ENCODE measurements around the gene OXTR. TPM values are rescaled to one million over a fixed set of nuclear protein-coding genes. Genes with fewer than 3 reads are reported as not detected.
"Not testable (repeated sequence)": the region's sequence is repeated elsewhere in the genome, so short reads cannot be mapped to it uniquely, and the experiment has no call there.

The OXTR gene
- total RNA-seq, 2 experiments from 2014 or later: 1.1 to 2.0 TPM

DNA sequence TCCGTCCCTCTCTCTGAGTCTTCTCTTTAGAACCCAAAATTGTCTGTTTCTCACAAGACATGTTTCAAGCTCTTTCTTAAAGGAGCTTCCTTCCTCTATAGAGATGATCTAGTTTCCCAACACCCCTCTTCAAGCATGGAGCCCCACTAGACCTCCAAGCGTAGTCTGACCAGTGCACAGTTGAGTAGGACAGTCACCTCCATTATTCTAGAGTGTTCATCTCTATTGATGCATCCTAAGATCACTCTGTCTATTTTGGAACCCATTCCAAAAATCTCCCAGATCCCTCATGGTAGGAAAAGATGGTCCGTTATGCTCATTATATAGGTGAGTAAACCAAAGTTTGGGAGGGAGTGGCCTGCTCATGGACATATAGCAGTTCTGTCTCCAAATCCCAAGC lies 39.9 kb downstream of the OXTR start:
- Mint-ChIP-seq H3K36me3 (ENCODE audit: low read depth) (no peaks in the 10 kb centered on the region), H3K27me3 (no peaks in the 10 kb centered on the region), H3K27ac (no peak overlapping the region), H3K4me3 (no peak overlapping the region), H3K4me1 (ENCODE audit: low read depth) (no peaks in the 10 kb centered on the region), H3K9me3 (no peaks in the 10 kb centered on the region)
- ChIA-PET CTCF (interaction anchor here (1.0 kb wide), 1 partner anchor 39 kb away, joined by 3 read pairs; the partner anchor contains the start of gene OXTR), POLR2A (no interaction called here)
- TF ChIP-seq, protein P1, sequence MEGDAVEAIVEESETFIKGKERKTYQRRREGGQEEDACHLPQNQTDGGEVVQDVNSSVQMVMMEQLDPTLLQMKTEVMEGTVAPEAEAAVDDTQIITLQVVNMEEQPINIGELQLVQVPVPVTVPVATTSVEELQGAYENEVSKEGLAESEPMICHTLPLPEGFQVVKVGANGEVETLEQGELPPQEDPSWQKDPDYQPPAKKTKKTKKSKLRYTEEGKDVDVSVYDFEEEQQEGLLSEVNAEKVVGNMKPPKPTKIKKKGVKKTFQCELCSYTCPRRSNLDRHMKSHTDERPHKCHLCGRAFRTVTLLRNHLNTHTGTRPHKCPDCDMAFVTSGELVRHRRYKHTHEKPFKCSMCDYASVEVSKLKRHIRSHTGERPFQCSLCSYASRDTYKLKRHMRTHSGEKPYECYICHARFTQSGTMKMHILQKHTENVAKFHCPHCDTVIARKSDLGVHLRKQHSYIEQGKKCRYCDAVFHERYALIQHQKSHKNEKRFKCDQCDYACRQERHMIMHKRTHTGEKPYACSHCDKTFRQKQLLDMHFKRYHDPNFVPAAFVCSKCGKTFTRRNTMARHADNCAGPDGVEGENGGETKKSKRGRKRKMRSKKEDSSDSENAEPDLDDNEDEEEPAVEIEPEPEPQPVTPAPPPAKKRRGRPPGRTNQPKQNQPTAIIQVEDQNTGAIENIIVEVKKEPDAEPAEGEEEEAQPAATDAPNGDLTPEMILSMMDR (IDR thresholded peaks at IDR 0.05): no peak
- no peak for DNase-seq
- no peak for ATAC-seq
- intact Hi-C loops (cut with micrococcal nuclease): no loop called here

DNA sequence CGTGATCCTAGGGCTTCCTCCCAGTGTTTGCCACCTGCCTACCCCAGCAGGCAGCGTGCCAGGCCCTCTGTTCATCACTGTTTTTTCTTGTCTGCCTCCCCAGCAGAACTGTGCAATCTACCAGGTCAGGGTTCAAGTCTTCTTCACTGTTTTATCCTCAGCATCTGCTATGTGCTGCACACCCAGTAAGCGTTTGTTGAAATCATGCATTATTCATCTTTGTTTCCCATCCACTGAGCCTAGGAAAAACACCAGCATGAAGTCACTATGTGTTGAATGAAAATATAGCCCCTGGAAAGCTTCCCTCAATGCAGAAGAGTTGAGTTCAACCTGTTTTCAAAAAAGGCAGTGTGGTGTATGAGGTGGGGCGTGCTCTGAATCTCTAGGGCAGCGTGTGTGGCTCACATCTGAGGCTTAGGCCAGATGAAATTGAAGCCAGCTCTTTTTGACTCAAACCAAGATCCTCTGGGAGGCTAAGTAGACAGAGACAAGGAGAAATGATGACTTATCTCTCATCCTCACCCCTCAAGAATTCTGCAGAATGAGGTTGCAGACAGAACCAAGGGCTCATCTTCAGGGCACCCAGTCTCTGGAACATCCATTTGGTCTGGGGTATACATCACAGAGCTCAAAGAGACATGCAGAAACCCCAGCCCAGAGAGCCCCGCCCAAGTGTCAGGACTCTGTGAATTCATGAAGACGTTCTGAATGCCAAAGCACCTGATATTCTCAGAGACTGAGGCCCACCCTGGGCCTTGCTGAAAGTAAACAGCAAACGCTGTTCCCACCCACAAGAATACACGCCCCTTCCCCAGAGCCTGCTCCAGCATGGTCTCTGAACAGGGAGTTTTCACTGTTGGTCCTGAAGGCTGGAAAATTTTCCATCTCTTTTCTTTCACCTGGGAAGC lies 41.6 kb downstream of the OXTR start:
- DNase-seq (no peak), ATAC-seq (no peak)
- no peak overlapping the region for H3K27ac Mint-ChIP-seq
- ChIA-PET POLR2A (no interaction called here), CTCF (no interaction called here)
- no peaks in the 10 kb centered on the region for H3K27me3 Mint-ChIP-seq
- no peaks in the 10 kb centered on the region for H3K36me3 Mint-ChIP-seq (ENCODE audit: low read depth)
- TF ChIP-seq, protein P1 (IDR thresholded peaks at IDR 0.05): no peak
- H3K9me3 Mint-ChIP-seq: no peaks in the 10 kb centered on the region
- no peaks in the 10 kb centered on the region for H3K4me1 Mint-ChIP-seq (ENCODE audit: low read depth)
- no peak overlapping the region for H3K4me3 Mint-ChIP-seq
- intact Hi-C loops (cut with micrococcal nuclease): no loop called here

- ChIA-PET CTCF (no interaction called here), POLR2A (no interaction called here)
- Mint-ChIP-seq H3K27ac (no peak overlapping the region), H3K36me3 (ENCODE audit: low read depth) (no peaks in the 10 kb centered on the region), H3K4me1 (ENCODE audit: low read depth) (no peaks in the 10 kb centered on the region), H3K9me3 (no peaks in the 10 kb centered on the region), H3K27me3 (no peaks in the 10 kb centered on the region), H3K4me3 (no peak overlapping the region)
- DNase-seq: no peak
- TF ChIP-seq, protein P1 (IDR thresholded peaks at IDR 0.05): no peak
- ATAC-seq: no peak
- intact Hi-C loops (cut with micrococcal nuclease): no loop called here
Observed at GRCh38 chr3:8724108-8724752, 45.2 kb downstream of the OXTR start.

GRCh38 chr3:8723612-8724011 lies 45.8 kb downstream of the OXTR start:
- no peaks in the 10 kb centered on the region for H3K36me3 Mint-ChIP-seq (ENCODE audit: low read depth)
- H3K27me3 Mint-ChIP-seq: no peaks in the 10 kb centered on the region
- DNase-seq (no peak), ATAC-seq (no peak)
- no peak overlapping the region for H3K4me3 Mint-ChIP-seq
- intact Hi-C loops (cut with micrococcal nuclease): no loop called here
- TF ChIP-seq, protein P1 (IDR thresholded peaks at IDR 0.05): no peak
- POLR2A ChIA-PET: no interaction called here
- no peaks in the 10 kb centered on the region for H3K9me3 Mint-ChIP-seq
- CTCF ChIA-PET: no interaction called here
- H3K27ac Mint-ChIP-seq: no peak overlapping the region
- no peaks in the 10 kb centered on the region for H3K4me1 Mint-ChIP-seq (ENCODE audit: low read depth)

GRCh38 chr3:8722808-8723207 lies 46.6 kb downstream of the OXTR start:
- intact Hi-C loops (cut with micrococcal nuclease): no loop called here
- TF ChIP-seq, protein P1 (IDR thresholded peaks at IDR 0.05): no peak
- ChIA-PET POLR2A (no interaction called here), CTCF (no interaction called here)
- no peak for DNase-seq
- no peaks in the 10 kb centered on the region for H3K27me3 Mint-ChIP-seq
- peaks cover 1% of the 10 kb centered on the region for H3K9me3 Mint-ChIP-seq
- no peak for ATAC-seq
- no peak overlapping the region for H3K4me3 Mint-ChIP-seq
- no peak overlapping the region for H3K27ac Mint-ChIP-seq
- H3K4me1 Mint-ChIP-seq (ENCODE audit: low read depth): no peaks in the 10 kb centered on the region
- H3K36me3 Mint-ChIP-seq (ENCODE audit: low read depth): no peaks in the 10 kb centered on the region

DNA sequence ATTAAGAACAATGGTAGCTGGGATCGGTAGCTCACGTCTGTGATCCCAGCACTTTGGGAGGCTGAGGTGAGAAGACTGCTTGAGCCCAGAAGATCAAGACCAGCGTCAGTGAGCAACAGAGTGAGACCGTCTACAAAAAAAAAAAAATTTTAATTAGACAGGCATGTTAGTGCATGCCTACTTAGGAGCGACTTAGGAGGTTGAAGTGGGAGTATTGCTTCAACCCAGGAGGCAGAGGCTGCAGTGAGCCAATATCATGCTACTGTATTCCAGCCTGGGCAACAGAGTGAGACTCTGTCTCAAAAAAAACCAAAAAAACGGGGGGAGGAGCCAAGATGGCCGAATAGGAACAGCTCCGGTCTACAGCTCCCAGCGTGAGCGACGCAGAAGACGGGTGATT lies 53.7 kb downstream of the OXTR start:
- intact Hi-C loops (cut with micrococcal nuclease); H3K4me3 Mint-ChIP-seq; CTCF ChIA-PET; H3K9me3 Mint-ChIP-seq; ATAC-seq; H3K27me3 Mint-ChIP-seq; DNase-seq; POLR2A ChIA-PET; H3K4me1 Mint-ChIP-seq (ENCODE audit: low read depth); H3K36me3 Mint-ChIP-seq (ENCODE audit: low read depth); H3K27ac Mint-ChIP-seq: not testable (repeated sequence)
